Hepatocyte (in vitro differentiated cells): ENCODE data around the gene SBK2.

Experiments
- EZH2 ChIP-seq: fragments of 200-600 bp; sonication (generic); IDR thresholded peaks from 2 replicates; pipeline ENCODE4 v1.6.1; 2016; ENCODE audit warnings: antibody characterized with exemption, mild to moderate bottlenecking, borderline replicate concordance
- TF ChIP-seq, protein P1 (sequence below): fragments of 200-600 bp; sonication (generic); IDR thresholded peaks from 2 replicates; pipeline ENCODE4 v1.5.1; 2016; ENCODE audit warnings: antibody characterized with exemption, mild to moderate bottlenecking; ENCODE audit not compliant: poor library complexity

DNA sequence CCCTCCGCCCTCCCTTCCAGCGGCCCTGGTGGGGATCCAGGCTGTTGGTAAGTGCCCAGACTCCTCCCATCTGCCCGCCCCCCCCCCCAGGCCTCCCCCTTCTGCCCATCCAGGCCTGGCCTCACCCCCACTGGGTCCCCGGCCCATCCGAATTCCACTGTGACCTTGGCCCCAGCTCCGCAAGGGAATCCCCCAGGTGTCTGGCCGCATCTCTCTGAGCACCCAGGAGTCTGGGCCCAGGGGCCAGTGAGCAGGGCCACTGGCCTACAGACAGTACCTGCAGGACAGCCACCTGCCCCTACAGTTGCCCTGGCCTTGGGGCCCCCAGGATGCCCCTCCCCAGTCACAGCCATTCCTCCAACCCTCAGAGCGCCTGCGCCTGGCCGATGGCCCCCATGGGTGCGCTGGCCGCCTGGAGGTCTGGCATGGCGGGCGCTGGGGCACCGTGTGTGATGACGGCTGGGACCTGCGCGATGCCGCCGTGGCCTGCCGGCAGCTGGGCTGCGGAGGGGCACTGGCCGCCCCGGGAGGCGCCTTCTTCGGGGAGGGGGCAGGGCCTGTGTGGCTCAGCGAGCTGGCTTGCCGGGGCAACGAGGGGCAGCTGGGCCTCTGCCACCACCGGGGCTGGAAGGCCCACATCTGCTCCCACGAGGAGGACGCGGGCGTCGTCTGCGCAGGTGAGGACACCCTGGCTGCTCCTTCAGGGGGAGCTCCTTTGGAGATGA lies 47.8 kb downstream of the SBK2 start:
- TF ChIP-seq, protein P1, sequence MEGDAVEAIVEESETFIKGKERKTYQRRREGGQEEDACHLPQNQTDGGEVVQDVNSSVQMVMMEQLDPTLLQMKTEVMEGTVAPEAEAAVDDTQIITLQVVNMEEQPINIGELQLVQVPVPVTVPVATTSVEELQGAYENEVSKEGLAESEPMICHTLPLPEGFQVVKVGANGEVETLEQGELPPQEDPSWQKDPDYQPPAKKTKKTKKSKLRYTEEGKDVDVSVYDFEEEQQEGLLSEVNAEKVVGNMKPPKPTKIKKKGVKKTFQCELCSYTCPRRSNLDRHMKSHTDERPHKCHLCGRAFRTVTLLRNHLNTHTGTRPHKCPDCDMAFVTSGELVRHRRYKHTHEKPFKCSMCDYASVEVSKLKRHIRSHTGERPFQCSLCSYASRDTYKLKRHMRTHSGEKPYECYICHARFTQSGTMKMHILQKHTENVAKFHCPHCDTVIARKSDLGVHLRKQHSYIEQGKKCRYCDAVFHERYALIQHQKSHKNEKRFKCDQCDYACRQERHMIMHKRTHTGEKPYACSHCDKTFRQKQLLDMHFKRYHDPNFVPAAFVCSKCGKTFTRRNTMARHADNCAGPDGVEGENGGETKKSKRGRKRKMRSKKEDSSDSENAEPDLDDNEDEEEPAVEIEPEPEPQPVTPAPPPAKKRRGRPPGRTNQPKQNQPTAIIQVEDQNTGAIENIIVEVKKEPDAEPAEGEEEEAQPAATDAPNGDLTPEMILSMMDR, result no peak
- no peak for TF ChIP-seq EZH2
